Sigmoid colon (tissue), 3 donors: Measurements from ENCODE around the gene DPCD.

Experiments
- POLR2A ChIP-seq, 2 donors: fragments of 450-650 bp; IDR thresholded peaks; one replicate each; pipeline ENCODE4 v1.6.1; 2016; ENCODE audit warnings: antibody characterized with exemption in 2 of 2, mild to moderate bottlenecking in 2 of 2, moderate library complexity in 2 of 2
- TF ChIP-seq, protein P1 (sequence below), 4 experiments: fragments of 450-650 bp in 3 of 4; fragments of 200-600 bp in 1 of 4; IDR thresholded peaks; one replicate each; pipeline ENCODE4 v1.5.1; 2016 to 2019; ENCODE audit warnings: antibody characterized with exemption in 4 of 4, mild to moderate bottlenecking in 3 of 4, moderate library complexity in 2 of 4

DNA sequence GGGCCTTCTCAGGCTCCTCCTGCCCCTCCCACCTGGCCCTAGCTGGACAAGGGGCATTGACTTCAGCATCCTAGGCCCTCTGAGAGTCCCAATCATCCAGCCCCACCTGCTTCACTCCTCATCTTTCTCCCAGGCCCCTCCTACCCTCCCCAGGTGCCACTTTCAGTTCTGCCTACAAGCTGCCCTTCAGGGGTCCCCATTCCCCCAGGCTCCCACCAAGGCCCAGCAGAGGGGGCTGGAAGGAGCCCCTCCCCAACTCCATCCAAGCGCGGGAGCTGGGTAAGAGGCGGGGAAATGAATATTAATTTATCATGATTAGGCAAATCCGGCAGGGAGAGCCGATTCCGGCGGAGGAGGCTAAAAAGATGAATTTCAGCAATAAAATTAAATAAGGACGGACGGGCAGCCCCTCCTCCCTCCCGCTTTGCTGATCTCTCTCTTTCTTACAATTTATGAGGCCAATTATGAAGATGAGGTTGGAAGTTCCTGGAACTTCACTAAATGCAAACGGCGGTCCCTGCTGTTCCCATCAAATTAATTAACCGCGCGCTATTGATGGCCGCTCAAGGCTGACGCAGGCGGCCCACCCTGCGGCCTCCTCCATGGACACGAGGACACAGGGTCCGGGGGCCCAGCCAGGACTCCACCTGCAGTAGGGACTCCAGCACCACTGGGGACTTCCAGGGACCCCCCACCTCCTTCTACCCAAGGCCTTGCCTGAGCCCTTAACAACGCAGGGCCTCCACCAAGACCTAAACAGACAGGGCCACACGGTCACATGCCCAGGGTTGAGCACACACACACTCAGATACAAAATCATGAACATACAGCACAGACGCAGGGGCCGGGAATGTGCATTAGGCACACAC is 14.0 kb upstream of the DPCD start:
- TF ChIP-seq POLR2A (IDR thresholded peaks at IDR 0.05), result no peak
- TF ChIP-seq, protein P1, sequence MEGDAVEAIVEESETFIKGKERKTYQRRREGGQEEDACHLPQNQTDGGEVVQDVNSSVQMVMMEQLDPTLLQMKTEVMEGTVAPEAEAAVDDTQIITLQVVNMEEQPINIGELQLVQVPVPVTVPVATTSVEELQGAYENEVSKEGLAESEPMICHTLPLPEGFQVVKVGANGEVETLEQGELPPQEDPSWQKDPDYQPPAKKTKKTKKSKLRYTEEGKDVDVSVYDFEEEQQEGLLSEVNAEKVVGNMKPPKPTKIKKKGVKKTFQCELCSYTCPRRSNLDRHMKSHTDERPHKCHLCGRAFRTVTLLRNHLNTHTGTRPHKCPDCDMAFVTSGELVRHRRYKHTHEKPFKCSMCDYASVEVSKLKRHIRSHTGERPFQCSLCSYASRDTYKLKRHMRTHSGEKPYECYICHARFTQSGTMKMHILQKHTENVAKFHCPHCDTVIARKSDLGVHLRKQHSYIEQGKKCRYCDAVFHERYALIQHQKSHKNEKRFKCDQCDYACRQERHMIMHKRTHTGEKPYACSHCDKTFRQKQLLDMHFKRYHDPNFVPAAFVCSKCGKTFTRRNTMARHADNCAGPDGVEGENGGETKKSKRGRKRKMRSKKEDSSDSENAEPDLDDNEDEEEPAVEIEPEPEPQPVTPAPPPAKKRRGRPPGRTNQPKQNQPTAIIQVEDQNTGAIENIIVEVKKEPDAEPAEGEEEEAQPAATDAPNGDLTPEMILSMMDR (IDR thresholded peaks at IDR 0.05), result no peak
